IMR-90 (cell line): ENCODE results near the gene EPAS1.

Experiments used
- CEBPB ChIP-seq: IDR thresholded peaks from 2 replicates; pipeline ENCODE4 v1.6.1; 2012; ENCODE audit warnings: low read depth, low read length, improper control_type of control experiment
- CTCF ChIP-seq: conservative IDR thresholded peaks from 2 replicates; pipeline ENCODE4 v1.5.1; 2012; ENCODE audit warnings: mild to moderate bottlenecking, low read depth, low read length, improper control_type of control experiment
- FOS ChIP-seq: fragments of 150-350 bp; IDR thresholded peaks from 2 replicates; pipeline ENCODE4 v1.6.1; 2016; ENCODE audit warnings: low read depth, low read length
- NFE2L2 ChIP-seq: fragments of 150-350 bp; IDR thresholded peaks from 2 replicates; pipeline ENCODE4 v1.6.1; 2016; ENCODE audit warnings: low read depth, mild to moderate bottlenecking, low read length
- POLR2A ChIP-seq: IDR thresholded peaks from 2 replicates; pipeline ENCODE4 v1.6.1; 2012; ENCODE audit warnings: mild to moderate bottlenecking, low read depth, low read length
- RAD21 ChIP-seq: IDR thresholded peaks from 2 replicates; pipeline ENCODE4 v1.6.1; 2012; ENCODE audit warnings: low read length, improper control_type of control experiment
- RCOR1 ChIP-seq: IDR thresholded peaks from 2 replicates; pipeline ENCODE4 v1.6.1; 2012; ENCODE audit warnings: mild to moderate bottlenecking, low read length, improper control_type of control experiment; ENCODE audit not compliant: insufficient replicate concordance
- RFX5 ChIP-seq: IDR thresholded peaks from 2 replicates; pipeline ENCODE4 v1.8.0; 2012; ENCODE audit warnings: low read depth, mild to moderate bottlenecking, low read length, moderate library complexity
- SMC3 ChIP-seq: fragments of 150-350 bp; IDR thresholded peaks from 2 replicates; pipeline ENCODE4 v1.6.1; 2016; ENCODE audit warnings: low read depth, mild to moderate bottlenecking, antibody characterized with exemption, low read length, moderate library complexity
- USF2 ChIP-seq: fragments of 150-350 bp; IDR thresholded peaks from 2 replicates; pipeline ENCODE4 v1.6.1; 2017; ENCODE audit warnings: mild to moderate bottlenecking, antibody characterized with exemption, low read length, low read depth

- TF ChIP-seq USF2 (no peak), CTCF (no peak), RCOR1 (no peak), POLR2A (no peak), CEBPB (no peak), RFX5 (no peak), SMC3 (no peak), NFE2L2 (no peak), FOS (no peak), RAD21 (no peak)
Measured at GRCh38 chr2:46329340-46329739, 32.1 kb downstream of the EPAS1 start.
